Sigmoid colon (tissue), 7 donors: Measurements from ENCODE around the gene SURF1. TPM values are rescaled to one million over a fixed set of nuclear protein-coding genes. Genes with fewer than 3 reads are reported as not detected.
A peak's percentile ranks its signal among the peaks of the same experiment; 100 is the strongest.

Experiments
- DNase-seq: peaks from one replicate; pipeline ENCODE4 v3.0.0-alpha.2; 2019
- H3K27ac ChIP-seq, 4 donors: fragments of 200-600 bp; sonication (generic); one replicate each; pipeline ENCODE4 v1.5.1; 2016 to 2019; ENCODE audit warnings: mild to moderate bottlenecking in 1 of 4
- H3K27me3 ChIP-seq, 3 donors: fragments of 200-600 bp; sonication (generic); one replicate each; pipeline ENCODE4 v1.5.1; 2019; ENCODE audit warnings: mild to moderate bottlenecking in 1 of 3
- H3K36me3 ChIP-seq, 4 donors: fragments of 200-600 bp; sonication (generic); one replicate each; pipeline ENCODE4 v1.5.1; 2016 to 2019
- H3K4me1 ChIP-seq, 4 donors: fragments of 200-600 bp; sonication (generic); one replicate each; pipeline ENCODE4 v1.5.1; 2017 to 2019
- H3K4me3 ChIP-seq, 4 donors: fragments of 200-600 bp; sonication (generic); one replicate each; pipeline ENCODE4 v1.5.1; 2017 to 2019; ENCODE audit warnings: mild to moderate bottlenecking in 2 of 4, moderate library complexity in 1 of 4
- H3K9me3 ChIP-seq, 4 donors: fragments of 200-600 bp in 3 of 4; sonication (generic) in 3 of 4; one replicate each; pipeline versions ENCODE4 v1.5.1 to v1.6.1; 2013 to 2019
- CTCF ChIP-seq, 4 experiments: fragments of 450-650 bp in 3 of 4; fragments of 200-600 bp in 1 of 4; IDR thresholded peaks; one replicate each; pipeline ENCODE4 v1.5.1; 2016 to 2019; ENCODE audit warnings: antibody characterized with exemption in 4 of 4, mild to moderate bottlenecking in 3 of 4, moderate library complexity in 2 of 4
- EP300 ChIP-seq, 4 donors: sonication (generic); formaldehyde crosslinking; IDR thresholded peaks; one replicate each; pipeline ENCODE4 v1.6.1; 2017; ENCODE audit warnings: antibody characterized with exemption in 4 of 4
- POLR2A ChIP-seq, 2 donors: fragments of 450-650 bp; IDR thresholded peaks; one replicate each; pipeline ENCODE4 v1.6.1; 2016; ENCODE audit warnings: antibody characterized with exemption in 2 of 2, mild to moderate bottlenecking in 2 of 2, moderate library complexity in 2 of 2
- POLR2AphosphoS5 ChIP-seq, 4 donors: sonication (generic); formaldehyde crosslinking; IDR thresholded peaks; one replicate each; pipeline ENCODE4 v1.6.1; 2017; ENCODE audit warnings: antibody characterized with exemption in 4 of 4
- WGBS, 2 donors: extraction: QIAGEN DNeasy Blood & Tissue Kit; methylation state at CpG; one replicate each; pipeline ENCODE4 v1.1.7; 2013; 5-methylcytosine and 5-hydroxymethylcytosine counted together
- intact Hi-C: fragments of 100-400 bp; cut with DNase I; formaldehyde crosslinking; loops from one replicate; pipeline ENCODE4 v1.15.1; 2023
- polyA plus RNA-seq, 3 donors: library from polyadenylated mRNA; stranded (reverse); fragments of 200-250 nt; gene quantifications; one replicate each; pipeline ENCODE4 v1.2.3, GENCODE V29; 2013
- total RNA-seq, 4 donors: library from RNA; depleted of rRNA; stranded (reverse); fragments of >200 nt; gene quantifications; one replicate each; pipeline ENCODE4 v1.1.0, GENCODE V29; 2016
- donor health status: healthy with polysubstance abuse.
- donor health status: Bipolar disorder and iron deficiency.
- donor health status: healthy.

SURF1 gene
- total and polyA plus RNA-seq, 7 donors, result 33.8 to 98.7 (median 59.0) TPM

DNA sequence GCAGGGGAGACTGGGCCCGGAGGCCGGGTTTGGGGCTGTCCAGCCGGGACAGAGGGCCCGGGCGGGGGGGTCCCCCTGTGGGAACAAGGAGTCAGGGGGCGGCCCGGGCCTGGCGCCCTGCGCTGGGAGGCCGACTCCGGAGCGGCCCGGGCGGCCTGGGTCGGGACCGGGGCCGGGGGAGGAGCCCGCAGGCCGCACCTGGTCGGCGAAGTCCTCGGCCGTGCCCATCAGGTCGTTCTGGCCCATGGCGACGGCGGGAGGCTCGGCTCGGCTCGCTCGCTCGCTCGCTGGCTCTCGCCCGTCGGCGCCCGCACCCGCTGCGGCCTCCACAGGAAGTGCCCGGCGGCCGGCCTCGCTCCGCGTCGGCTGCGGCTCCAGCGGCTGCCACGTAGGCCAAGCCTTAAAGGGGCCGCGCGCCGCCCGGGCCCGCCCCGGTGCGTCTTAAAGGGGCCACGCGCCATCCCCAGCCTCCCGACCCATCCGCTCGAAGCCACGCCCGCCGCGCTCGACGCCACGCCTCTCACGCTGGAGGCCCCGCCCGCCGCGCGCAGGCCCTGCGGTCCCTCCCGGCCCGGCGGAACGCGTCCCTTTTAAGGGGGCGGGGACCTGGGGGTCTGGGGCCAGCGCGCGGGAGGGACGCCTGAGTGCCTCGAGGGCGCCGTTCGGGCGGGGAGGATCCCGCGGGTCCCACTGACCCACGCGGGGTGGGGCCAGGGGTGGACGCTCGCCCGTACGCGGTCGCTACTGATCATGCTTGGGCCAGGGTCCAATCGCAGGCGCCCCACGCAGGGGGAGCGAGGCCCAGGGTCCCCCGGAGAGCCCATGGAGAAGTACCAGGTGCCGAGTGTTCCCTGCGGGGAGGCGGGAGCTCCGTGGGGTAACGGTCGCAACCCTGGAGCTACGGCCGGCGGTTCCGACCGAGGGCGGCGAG is 19.7 kb upstream of the SURF1 start, which contains the start of the genes STKLD1 and SURF4:
STKLD1 (plus strand) TSS at position 643 of the 931 bp plus-strand sequence; CDS start at position 751, 108 bp downstream.
SURF4 (minus strand) TSS at position 337 of the 931 bp plus-strand sequence; CDS start at position 246, 91 bp downstream.
- intact Hi-C loops, result loop anchor here (1.0 to 5.0 kb wide), 5 partner anchors 20 to 83 kb away; partner anchors contain the start of genes CACFD1, MED22, REXO4 and RPL7A
- Histone ChIP-seq H3K4me3 (peak within 1 kb of the TSS; percentile 80 to 99 (median 88)), H3K9me3 (no peaks in the 10 kb centered on the region), H3K27ac (peak within 1 kb of the TSS; percentile 93 to 99 (median 94)), H3K27me3 (no peaks in the 10 kb centered on the region), H3K4me1 (peaks cover 0 to 54% (median 46%) of the 10 kb centered on the region in 4 donors), H3K36me3 (peaks cover 0 to 13% (median 0%) of the 10 kb centered on the region in 4 donors)
- TF ChIP-seq CTCF (IDR thresholded peaks at IDR 0.05) (peak in 1 of 4 experiments; percentile 14), POLR2A (IDR thresholded peaks at IDR 0.05) (no peak), EP300 (IDR thresholded peaks at IDR 0.05) (no peak), POLR2AphosphoS5 (IDR thresholded peaks at IDR 0.05) (peak; percentile 48 to 83 (median 75))
- WGBS, 2 donors, result 1% methylated on average over 120 of the region's 120 CpGs
- peak; percentile 97 for DNase-seq

DNA sequence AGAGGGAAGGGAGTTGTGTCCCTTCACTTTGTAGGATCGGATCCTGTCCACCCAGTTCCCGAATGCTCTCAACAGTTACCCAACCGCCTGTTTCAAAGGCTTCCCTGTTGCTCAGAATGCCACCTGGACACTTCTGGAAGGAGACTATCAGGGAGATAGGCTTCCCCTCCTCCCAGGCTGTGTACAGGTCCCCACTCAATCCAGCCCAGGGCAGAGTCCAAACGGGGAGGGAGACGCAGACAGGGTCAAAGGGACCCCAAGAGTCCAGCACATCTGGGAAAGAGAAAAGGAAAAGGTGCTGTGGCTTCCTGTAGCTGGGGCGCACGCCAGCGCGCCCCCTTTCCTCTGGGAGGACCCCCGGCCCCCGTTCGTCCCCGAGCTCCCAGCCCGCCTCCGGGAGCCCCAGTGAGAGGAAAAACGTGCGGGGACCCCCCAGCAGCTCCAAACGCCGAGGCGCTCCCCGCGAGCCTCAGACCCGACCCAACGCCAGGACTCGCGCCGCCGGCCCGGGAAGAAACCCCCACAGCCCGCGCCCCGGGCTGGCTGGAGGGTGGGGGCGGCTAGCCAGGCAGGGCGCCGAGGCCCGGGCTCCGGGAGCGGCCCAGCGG is 18.9 kb upstream of the SURF1 start:
- peak overlapping the region; percentile 93 to 99 (median 94) for H3K27ac ChIP-seq
- H3K9me3 ChIP-seq, result no peaks in the 10 kb centered on the region
- H3K36me3 ChIP-seq, result peaks cover 0 to 21% (median 3%) of the 10 kb centered on the region in 4 donors
- no peaks in the 10 kb centered on the region for H3K27me3 ChIP-seq
- peaks cover 0 to 62% (median 54%) of the 10 kb centered on the region in 4 donors for H3K4me1 ChIP-seq
- intact Hi-C loops, result loop anchor here (5.0 kb wide), 1 partner anchor 42 kb away; the partner anchor contains the start of gene REXO4
- no peak for TF ChIP-seq CTCF (IDR thresholded peaks at IDR 0.05)
- no peak for TF ChIP-seq POLR2AphosphoS5 (IDR thresholded peaks at IDR 0.05)
- no peak for TF ChIP-seq EP300 (IDR thresholded peaks at IDR 0.05)
- TF ChIP-seq POLR2A (IDR thresholded peaks at IDR 0.05), result no peak
- H3K4me3 ChIP-seq, result peak overlapping the region; percentile 80 to 99 (median 88)
- WGBS, 2 donors, result 1% methylated on average over 39 of the region's 39 CpGs
- no peak for DNase-seq

DNA sequence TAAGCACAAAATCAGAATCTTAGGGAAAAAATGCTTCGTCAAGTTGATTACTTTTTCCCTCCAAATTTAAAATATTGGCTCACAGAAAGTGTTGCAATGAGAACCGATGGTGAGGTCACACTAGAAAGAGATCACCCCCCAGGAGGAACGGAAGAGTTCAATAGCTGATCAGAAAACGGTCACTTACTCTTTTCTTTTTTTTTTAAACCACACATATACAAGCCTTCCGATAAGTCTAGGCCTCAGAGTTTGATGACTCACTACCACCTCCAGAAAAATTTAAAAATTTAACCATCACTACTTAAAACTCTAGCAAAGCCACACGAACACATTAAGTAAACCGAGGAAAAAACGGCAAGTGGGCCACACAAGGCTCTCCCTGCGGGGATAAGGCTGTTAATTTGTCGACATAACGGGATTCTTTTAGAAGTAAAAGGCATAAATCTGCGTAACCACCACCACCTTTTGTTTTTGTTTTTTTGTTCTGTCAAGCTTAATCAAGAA is 18.4 kb upstream of the SURF1 start:
- DNase-seq, result no peak
- Histone ChIP-seq H3K9me3 (no peaks in the 10 kb centered on the region), H3K27me3 (no peaks in the 10 kb centered on the region), H3K36me3 (peaks cover 0 to 27% (median 4%) of the 10 kb centered on the region in 4 donors), H3K27ac (peak overlapping the region; percentile 93 to 99 (median 94)), H3K4me1 (peaks cover 0 to 64% (median 60%) of the 10 kb centered on the region in 4 donors), H3K4me3 (peak overlapping the region; percentile 80 to 99 (median 88))
- TF ChIP-seq CTCF (IDR thresholded peaks at IDR 0.05), result no peak
- no peak for TF ChIP-seq EP300 (IDR thresholded peaks at IDR 0.05)
- TF ChIP-seq POLR2A (IDR thresholded peaks at IDR 0.05), result no peak
- no peak for TF ChIP-seq POLR2AphosphoS5 (IDR thresholded peaks at IDR 0.05)
- 12 to 17% methylated on average over 12 of the region's 12 CpGs for WGBS, 2 donors
- intact Hi-C loops, result loop anchor here (5.0 kb wide), 1 partner anchor 43 kb away; the partner anchor contains the start of gene REXO4

GRCh38 chr9:133372144-133372543 is 15.9 kb upstream of the SURF1 start:
- TF ChIP-seq EP300 (IDR thresholded peaks at IDR 0.05) (no peak), CTCF (IDR thresholded peaks at IDR 0.05) (no peak), POLR2A (IDR thresholded peaks at IDR 0.05) (no peak), POLR2AphosphoS5 (IDR thresholded peaks at IDR 0.05) (no peak)
- WGBS, 2 donors, result 81 to 86% methylated on average over 7 of the region's 7 CpGs
- no peak overlapping the region for H3K27ac ChIP-seq
- intact Hi-C loops, result no loop called here
- no peaks in the 10 kb centered on the region for H3K27me3 ChIP-seq
- DNase-seq, result no peak
- peaks cover 0 to 87% (median 85%) of the 10 kb centered on the region in 4 donors for H3K4me1 ChIP-seq
- H3K4me3 ChIP-seq, result no peak overlapping the region
- H3K36me3 ChIP-seq, result peaks cover 0 to 32% (median 4%) of the 10 kb centered on the region in 4 donors
- no peaks in the 10 kb centered on the region for H3K9me3 ChIP-seq
